HepG2 (cell line): ENCODE measurements around the gene WIF1. TPM values are rescaled to one million over a fixed set of nuclear protein-coding genes. Genes with fewer than 3 reads are reported as not detected.

Source experiments
- ATAC-seq: fragments of 200-7000 bp; cut with Tn5 transposase; 3 replicates; pipeline ENCODE4 v1.9.1; 2020; ENCODE audit warnings: mild to moderate bottlenecking, moderate library complexity
- BruUV-seq: library from RNA; stranded (reverse); fragments of 400-500 nt; replicated peaks from 2 replicates; lab custom pipeline; 2021; lab: Mats Ljungman, UMichigan
- CTCF ChIA-PET: fragments of 300-600 bp; formaldehyde crosslinking; extraction: SDS; loops from one replicate; lab custom pipeline; 2021; ENCODE audit warnings: low total read pairs, inconsistent platforms, low intra/inter-chr PET ratio; lab: Yijun Ruan, JAX
- POLR2A ChIA-PET: fragments of 350-600 bp; sonication (Branson Sonifier 250); formaldehyde crosslinking; loops from one replicate; lab custom pipeline; 2020; ENCODE audit warnings: antibody characterized with exemption, inconsistent platforms; lab: Yijun Ruan, JAX
- DNase-seq: peaks from one replicate; pipeline ENCODE4 v3.0.0-alpha.2; 2015; ENCODE audit warnings: low spot score
- FAIRE-seq: peaks from 3 replicates; lab custom pipeline; 2011; peaks lifted over from hg19 to GRCh38; lab: Jason Lieb, UNC
- H2AFZ ChIP-seq: one replicate; pipeline ENCODE4 v1.6.1; 2011; ENCODE audit warnings: low read length, inconsistent platforms
- H3K27ac ChIP-seq: fragments of 300-600 bp; 3 replicates; pipeline ENCODE4 v1.8.0; 2011; ENCODE audit warnings: mixed run types, mild to moderate bottlenecking, mixed read lengths, low read length, inconsistent platforms; ENCODE audit not compliant: insufficient read depth; ENCODE audit errors: extremely low read length
- H3K27me3 ChIP-seq, 2 experiments: fragments of 200-600 bp in 1 of 2; 2 replicates in 1 of 2; 3 replicates in 1 of 2; pipeline versions ENCODE4 v1.6.0 to v1.8.0; 2011; ENCODE audit warnings: low read length in 2 of 2, mild to moderate bottlenecking in 2 of 2, moderate library complexity in 2 of 2, inconsistent platforms in 1 of 2; ENCODE audit not compliant: insufficient read depth in 2 of 2, control insufficient read depth in 1 of 2
- H3K36me3 ChIP-seq, 2 experiments: fragments of 200-600 bp in 1 of 2; replicated peaks in 1 of 2; 2 replicates in 1 of 2; 3 replicates in 1 of 2; pipeline versions ENCODE4 v1.5.1 to v1.8.0; 2011; ENCODE audit warnings: low read length in 2 of 2, inconsistent platforms in 1 of 2; ENCODE audit not compliant: insufficient read depth in 2 of 2, control insufficient read depth in 1 of 2
- H3K4me1 ChIP-seq: 2 replicates; pipeline ENCODE4 v1.5.1; 2012; ENCODE audit warnings: low read length, inconsistent platforms; ENCODE audit not compliant: insufficient read depth
- H3K4me2 ChIP-seq: 2 replicates; pipeline ENCODE4 v1.6.0; 2011; ENCODE audit warnings: low read depth, low read length, inconsistent platforms
- H3K4me3 ChIP-seq, 3 experiments: fragments of 200-600 bp in 1 of 3; sonication (generic), shearing (Covaris generic) in 1 of 3; replicated peaks in 1 of 3; 2 replicates each; pipeline ENCODE4 v1.5.1; 2011 to 2016; ENCODE audit warnings: low read length in 3 of 3, inconsistent platforms in 2 of 3, low read depth in 2 of 3, mild to moderate bottlenecking in 2 of 3, control low read depth in 1 of 3, mixed read lengths in 1 of 3; ENCODE audit not compliant: insufficient read depth in 1 of 3
- H3K79me2 ChIP-seq: one replicate; pipeline ENCODE4 v1.6.1; 2011; ENCODE audit warnings: low read length, inconsistent platforms; ENCODE audit not compliant: insufficient read depth
- H3K9ac ChIP-seq: 2 replicates; pipeline ENCODE4 v1.6.0; 2011; ENCODE audit warnings: mild to moderate bottlenecking, low read depth, low read length, inconsistent platforms; ENCODE audit not compliant: insufficient read depth
- H3K9me3 ChIP-seq: 2 replicates; pipeline ENCODE4 v1.5.1; 2012; ENCODE audit warnings: mild to moderate bottlenecking, low read length
- H4K20me1 ChIP-seq: 2 replicates; pipeline ENCODE4 v1.6.0; 2011; ENCODE audit warnings: inconsistent platforms, mild to moderate bottlenecking, low read length, moderate library complexity; ENCODE audit not compliant: insufficient read depth
- DNMT1 ChIP-seq: sonication (generic); formaldehyde crosslinking; IDR thresholded peaks from 2 replicates; pipeline ENCODE4 v1.5.1; 2020; ENCODE audit warnings: mild to moderate bottlenecking, missing genetic modification reagents
- HDAC1 ChIP-seq: sonication (generic); formaldehyde crosslinking; IDR thresholded peaks from 2 replicates; pipeline ENCODE4 v1.5.1; 2020; ENCODE audit warnings: mild to moderate bottlenecking, missing genetic modification reagents
- KLF12 ChIP-seq: sonication (generic); formaldehyde crosslinking; IDR thresholded peaks from 2 replicates; pipeline ENCODE4 v1.4.0; 2020; ENCODE audit warnings: missing genetic modification reagents, borderline replicate concordance
- TBL1XR1 ChIP-seq: fragments of 150-350 bp; IDR thresholded peaks from 2 replicates; pipeline ENCODE4 v1.6.1; 2014; ENCODE audit warnings: borderline replicate concordance, low read length; ENCODE audit not compliant: partially characterized antibody
- ZNF615 ChIP-seq: sonication (generic); formaldehyde crosslinking; IDR thresholded peaks from 2 replicates; pipeline ENCODE4 v1.5.0; 2020; ENCODE audit warnings: mild to moderate bottlenecking, missing genetic modification reagents, borderline replicate concordance
- ZNF7 ChIP-seq: IDR thresholded peaks from 2 replicates; pipeline ENCODE4 v1.6.1; 2016; ENCODE audit warnings: missing biosample characterization, missing genetic modification reagents
- ZNF782 ChIP-seq: sonication (generic); formaldehyde crosslinking; IDR thresholded peaks from 2 replicates; pipeline ENCODE4 v1.4.0; 2020; ENCODE audit warnings: missing genetic modification reagents, mild to moderate bottlenecking, borderline replicate concordance
- WGBS: methylation state at CpG from one replicate; pipeline ENCODE4 v1.1.6; 2017; ENCODE audit warnings: low lambda C conversion rate; 5-methylcytosine and 5-hydroxymethylcytosine counted together
- in situ Hi-C: cut with HindIII; loops from 2 replicates; pipeline ENCODE4 v1.10.0; 2017; ENCODE audit warnings: low pct_unique_long_range_greater_than_20kb; ENCODE audit not compliant: extremely low pct_ligation_motif_present
- intact Hi-C: fragments of 100-400 bp; cut with micrococcal nuclease; formaldehyde crosslinking; loops from one replicate; pipeline ENCODE4 v1.10.0; 2022; ENCODE audit not compliant: unreplicated experiment
- polyA plus RNA-seq, 8 experiments: library from polyadenylated mRNA; depleted of rRNA in 3 of 8; stranded (reverse) in 7 of 8; unstranded in 1 of 8; fragments of >200 nt; fragmentation: Illumina TruSeq in 4 of 8; extraction: Trizol in 4 of 8; gene quantifications; 2 replicates each; pipeline versions ENCODE4 v1.2.1 to v1.2.3, GENCODE V29; 2011 to 2016; ENCODE audit warnings: low read depth in 4 of 8, missing spikeins in 1 of 8, mixed read lengths in 1 of 8; ENCODE audit not compliant: insufficient read depth in 1 of 8
- total RNA-seq, 5 experiments: library from RNA; depleted of rRNA; stranded (reverse); fragments of >200 nt; fragmentation: Illumina TruSeq; extraction: Trizol; gene quantifications; 2 replicates each; pipeline ENCODE4 v1.2.3, GENCODE V29; 2016; ENCODE audit warnings: low read depth in 1 of 5
- TF ChIP-seq, protein P1 (sequence below): sonication (generic); formaldehyde crosslinking; IDR thresholded peaks from 2 replicates; pipeline ENCODE4 v1.5.1; 2020; ENCODE audit warnings: mild to moderate bottlenecking, missing genetic modification reagents, moderate library complexity
- TF ChIP-seq, protein P2 (sequence below): IDR thresholded peaks from 2 replicates; pipeline ENCODE4 v1.6.1; 2012; ENCODE audit warnings: low read depth, low read length, improper control_type of control experiment
- TF ChIP-seq, protein P3 (sequence below): sonication (generic); formaldehyde crosslinking; IDR thresholded peaks from 2 replicates; pipeline ENCODE4 v1.8.1; 2023; ENCODE audit warnings: missing genetic modification reagents, inconsistent platforms, borderline replicate concordance
- TF ChIP-seq, protein P4 (sequence below): sonication (generic); formaldehyde crosslinking; IDR thresholded peaks from 2 replicates; pipeline ENCODE4 v1.9.0; 2021; ENCODE audit warnings: missing genetic modification reagents, mild to moderate bottlenecking, borderline replicate concordance
- TF ChIP-seq, protein P5 (sequence below): sonication (generic); formaldehyde crosslinking; IDR thresholded peaks from 2 replicates; pipeline ENCODE4 v1.4.0; 2020; ENCODE audit warnings: missing genetic modification reagents, borderline replicate concordance

WIF1 gene
- total and polyA plus RNA-seq, 2 of the 13 experiments (the other 11 are each of a cell fraction or from before 2014, with no cell fraction given), result not detected

DNA sequence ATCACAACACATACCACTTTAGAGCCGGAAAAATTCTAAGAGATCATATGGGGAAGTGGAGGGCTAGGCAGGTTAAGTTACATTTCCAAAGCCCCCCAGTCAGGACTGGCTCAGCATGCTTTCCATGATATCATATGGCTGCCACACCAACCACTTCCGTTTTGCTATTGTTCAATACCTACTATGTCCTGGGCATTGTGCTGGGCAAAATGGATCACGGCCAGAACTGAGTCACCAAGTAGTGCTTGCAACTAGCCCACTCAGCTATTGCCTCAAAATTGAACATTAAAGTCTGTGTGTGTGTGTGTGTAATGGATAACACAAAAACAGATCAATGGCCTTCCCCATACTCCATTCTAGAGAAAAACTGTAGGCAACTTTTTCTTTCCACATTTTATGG is 22.7 kb downstream of the WIF1 start:
- no TSS peak for BruUV-seq
- Histone ChIP-seq H3K27me3 (no peaks in the 10 kb centered on the region), H3K9me3 (no peaks in the 10 kb centered on the region), H3K9ac (no peak overlapping the region), H3K27ac (no peak overlapping the region), H3K79me2 (no peaks in the 10 kb centered on the region), H3K4me2 (no peak overlapping the region), H2AFZ (no peak overlapping the region), H3K4me3 (no peak overlapping the region), H3K4me1 (no peaks in the 10 kb centered on the region), H4K20me1 (no peaks in the 10 kb centered on the region), H3K36me3 (no peaks in the 10 kb centered on the region)
- in situ Hi-C loops (no loop called here), intact Hi-C loops (no loop called here)
- no peak for FAIRE-seq
- no peak for ATAC-seq
- POLR2A ChIA-PET, result no interaction called here
- DNase-seq, result no peak
- 29% methylated on average over 2 of the region's 3 CpGs for WGBS
- CTCF ChIA-PET, result no interaction called here
- TF ChIP-seq HDAC1 (CRISPR knock-in tag) (no peak), TBL1XR1 (no peak), ZNF615 (CRISPR knock-in tag) (no peak), KLF12 (CRISPR knock-in tag) (no peak), ZNF7 (no peak), DNMT1 (CRISPR knock-in tag) (no peak), ZNF782 (no peak)
- TF ChIP-seq, protein P1, sequence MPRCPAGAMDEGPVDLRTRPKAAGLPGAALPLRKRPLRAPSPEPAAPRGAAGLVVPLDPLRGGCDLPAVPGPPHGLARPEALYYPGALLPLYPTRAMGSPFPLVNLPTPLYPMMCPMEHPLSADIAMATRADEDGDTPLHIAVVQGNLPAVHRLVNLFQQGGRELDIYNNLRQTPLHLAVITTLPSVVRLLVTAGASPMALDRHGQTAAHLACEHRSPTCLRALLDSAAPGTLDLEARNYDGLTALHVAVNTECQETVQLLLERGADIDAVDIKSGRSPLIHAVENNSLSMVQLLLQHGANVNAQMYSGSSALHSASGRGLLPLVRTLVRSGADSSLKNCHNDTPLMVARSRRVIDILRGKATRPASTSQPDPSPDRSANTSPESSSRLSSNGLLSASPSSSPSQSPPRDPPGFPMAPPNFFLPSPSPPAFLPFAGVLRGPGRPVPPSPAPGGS (CRISPR knock-in tag), result no peak
- TF ChIP-seq, protein P2, sequence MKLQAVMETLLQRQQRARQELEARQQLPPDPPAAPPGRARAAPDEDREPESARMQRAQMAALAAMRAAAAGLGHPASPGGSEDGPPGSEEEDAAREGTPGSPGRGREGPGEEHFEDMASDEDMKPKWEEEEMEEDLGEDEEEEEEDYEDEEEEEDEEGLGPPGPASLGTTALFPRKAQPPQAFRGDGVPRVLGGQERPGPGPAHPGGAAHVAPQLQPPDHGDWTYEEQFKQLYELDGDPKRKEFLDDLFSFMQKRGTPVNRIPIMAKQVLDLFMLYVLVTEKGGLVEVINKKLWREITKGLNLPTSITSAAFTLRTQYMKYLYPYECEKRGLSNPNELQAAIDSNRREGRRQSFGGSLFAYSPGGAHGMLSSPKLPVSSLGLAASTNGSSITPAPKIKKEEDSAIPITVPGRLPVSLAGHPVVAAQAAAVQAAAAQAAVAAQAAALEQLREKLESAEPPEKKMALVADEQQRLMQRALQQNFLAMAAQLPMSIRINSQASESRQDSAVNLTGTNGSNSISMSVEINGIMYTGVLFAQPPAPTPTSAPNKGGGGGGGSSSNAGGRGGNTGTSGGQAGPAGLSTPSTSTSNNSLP, result no peak
- TF ChIP-seq, protein P3, sequence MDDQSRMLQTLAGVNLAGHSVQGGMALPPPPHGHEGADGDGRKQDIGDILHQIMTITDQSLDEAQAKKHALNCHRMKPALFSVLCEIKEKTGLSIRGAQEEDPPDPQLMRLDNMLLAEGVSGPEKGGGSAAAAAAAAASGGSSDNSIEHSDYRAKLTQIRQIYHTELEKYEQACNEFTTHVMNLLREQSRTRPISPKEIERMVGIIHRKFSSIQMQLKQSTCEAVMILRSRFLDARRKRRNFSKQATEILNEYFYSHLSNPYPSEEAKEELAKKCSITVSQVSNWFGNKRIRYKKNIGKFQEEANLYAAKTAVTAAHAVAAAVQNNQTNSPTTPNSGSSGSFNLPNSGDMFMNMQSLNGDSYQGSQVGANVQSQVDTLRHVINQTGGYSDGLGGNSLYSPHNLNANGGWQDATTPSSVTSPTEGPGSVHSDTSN (CRISPR knock-in tag), result no peak
- TF ChIP-seq, protein P4, sequence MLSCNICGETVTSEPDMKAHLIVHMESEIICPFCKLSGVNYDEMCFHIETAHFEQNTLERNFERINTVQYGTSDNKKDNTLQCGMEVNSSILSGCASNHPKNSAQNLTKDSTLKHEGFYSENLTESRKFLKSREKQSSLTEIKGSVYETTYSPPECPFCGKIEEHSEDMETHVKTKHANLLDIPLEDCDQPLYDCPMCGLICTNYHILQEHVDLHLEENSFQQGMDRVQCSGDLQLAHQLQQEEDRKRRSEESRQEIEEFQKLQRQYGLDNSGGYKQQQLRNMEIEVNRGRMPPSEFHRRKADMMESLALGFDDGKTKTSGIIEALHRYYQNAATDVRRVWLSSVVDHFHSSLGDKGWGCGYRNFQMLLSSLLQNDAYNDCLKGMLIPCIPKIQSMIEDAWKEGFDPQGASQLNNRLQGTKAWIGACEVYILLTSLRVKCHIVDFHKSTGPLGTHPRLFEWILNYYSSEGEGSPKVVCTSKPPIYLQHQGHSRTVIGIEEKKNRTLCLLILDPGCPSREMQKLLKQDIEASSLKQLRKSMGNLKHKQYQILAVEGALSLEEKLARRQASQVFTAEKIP (CRISPR knock-in tag), result no peak
- TF ChIP-seq, protein P5, sequence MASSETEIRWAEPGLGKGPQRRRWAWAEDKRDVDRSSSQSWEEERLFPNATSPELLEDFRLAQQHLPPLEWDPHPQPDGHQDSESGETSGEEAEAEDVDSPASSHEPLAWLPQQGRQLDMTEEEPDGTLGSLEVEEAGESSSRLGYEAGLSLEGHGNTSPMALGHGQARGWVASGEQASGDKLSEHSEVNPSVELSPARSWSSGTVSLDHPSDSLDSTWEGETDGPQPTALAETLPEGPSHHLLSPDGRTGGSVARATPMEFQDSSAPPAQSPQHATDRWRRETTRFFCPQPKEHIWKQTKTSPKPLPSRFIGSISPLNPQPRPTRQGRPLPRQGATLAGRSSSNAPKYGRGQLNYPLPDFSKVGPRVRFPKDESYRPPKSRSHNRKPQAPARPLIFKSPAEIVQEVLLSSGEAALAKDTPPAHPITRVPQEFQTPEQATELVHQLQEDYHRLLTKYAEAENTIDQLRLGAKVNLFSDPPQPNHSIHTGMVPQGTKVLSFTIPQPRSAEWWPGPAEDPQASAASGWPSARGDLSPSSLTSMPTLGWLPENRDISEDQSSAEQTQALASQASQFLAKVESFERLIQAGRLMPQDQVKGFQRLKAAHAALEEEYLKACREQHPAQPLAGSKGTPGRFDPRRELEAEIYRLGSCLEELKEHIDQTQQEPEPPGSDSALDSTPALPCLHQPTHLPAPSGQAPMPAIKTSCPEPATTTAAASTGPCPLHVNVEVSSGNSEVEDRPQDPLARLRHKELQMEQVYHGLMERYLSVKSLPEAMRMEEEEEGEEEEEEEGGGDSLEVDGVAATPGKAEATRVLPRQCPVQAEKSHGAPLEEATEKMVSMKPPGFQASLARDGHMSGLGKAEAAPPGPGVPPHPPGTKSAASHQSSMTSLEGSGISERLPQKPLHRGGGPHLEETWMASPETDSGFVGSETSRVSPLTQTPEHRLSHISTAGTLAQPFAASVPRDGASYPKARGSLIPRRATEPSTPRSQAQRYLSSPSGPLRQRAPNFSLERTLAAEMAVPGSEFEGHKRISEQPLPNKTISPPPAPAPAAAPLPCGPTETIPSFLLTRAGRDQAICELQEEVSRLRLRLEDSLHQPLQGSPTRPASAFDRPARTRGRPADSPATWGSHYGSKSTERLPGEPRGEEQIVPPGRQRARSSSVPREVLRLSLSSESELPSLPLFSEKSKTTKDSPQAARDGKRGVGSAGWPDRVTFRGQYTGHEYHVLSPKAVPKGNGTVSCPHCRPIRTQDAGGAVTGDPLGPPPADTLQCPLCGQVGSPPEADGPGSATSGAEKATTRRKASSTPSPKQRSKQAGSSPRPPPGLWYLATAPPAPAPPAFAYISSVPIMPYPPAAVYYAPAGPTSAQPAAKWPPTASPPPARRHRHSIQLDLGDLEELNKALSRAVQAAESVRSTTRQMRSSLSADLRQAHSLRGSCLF (CRISPR knock-in tag), result no peak
